Liver (tissue), 9 donors: ENCODE results near the gene SLC45A1. TPM values are rescaled to one million over a fixed set of nuclear protein-coding genes. Genes with fewer than 3 reads are reported as not detected.
"Not testable (repeated sequence)": the region's sequence is repeated elsewhere in the genome, so short reads cannot be mapped to it uniquely, and the experiment has no call there.

Source experiments
- DNase-seq: peaks from one replicate; pipeline ENCODE4 v3.0.0-alpha.2; 2017; ENCODE audit warnings: low spot score
- H3K27ac ChIP-seq, 2 donors: one replicate each; pipeline ENCODE4 v1.7.0; 2013; ENCODE audit warnings: inconsistent platforms in 2 of 2, low read length in 2 of 2, control low read depth in 1 of 2, low read depth in 1 of 2, mild to moderate bottlenecking in 1 of 2
- H3K27me3 ChIP-seq, 4 donors: one replicate each; pipeline versions ENCODE4 v1.6.1 to v1.7.0; 2013; ENCODE audit warnings: low read length in 3 of 4, inconsistent platforms in 1 of 4, mild to moderate bottlenecking in 1 of 4, moderate library complexity in 1 of 4; ENCODE audit not compliant: control insufficient read depth in 4 of 4, insufficient read depth in 4 of 4
- H3K36me3 ChIP-seq, 4 donors: one replicate each; pipeline versions ENCODE4 v1.6.1 to v1.7.0; 2013; ENCODE audit warnings: low read length in 3 of 4, mild to moderate bottlenecking in 3 of 4, low read depth in 1 of 4, moderate library complexity in 1 of 4; ENCODE audit not compliant: control insufficient read depth in 4 of 4, insufficient read depth in 3 of 4
- H3K4me1 ChIP-seq, 4 donors: one replicate each; pipeline versions ENCODE4 v1.6.1 to v1.7.0; 2013; ENCODE audit warnings: low read length in 3 of 4, mild to moderate bottlenecking in 3 of 4, moderate library complexity in 1 of 4; ENCODE audit not compliant: control insufficient read depth in 4 of 4, insufficient read depth in 4 of 4
- H3K4me3 ChIP-seq, 3 donors: one replicate each; pipeline versions ENCODE4 v1.6.1 to v1.7.0; 2013; ENCODE audit warnings: low read length in 3 of 3, control low read depth in 1 of 3, low read depth in 1 of 3, mild to moderate bottlenecking in 1 of 3
- H3K9ac ChIP-seq, 2 donors: one replicate each; pipeline ENCODE4 v1.7.0; 2013; ENCODE audit warnings: low read length in 2 of 2, mild to moderate bottlenecking in 2 of 2, moderate library complexity in 2 of 2, control low read depth in 1 of 2, low read depth in 1 of 2
- H3K9me3 ChIP-seq, 4 donors: one replicate each; pipeline versions ENCODE4 v1.6.1 to v1.7.0; 2013; ENCODE audit warnings: low read length in 3 of 4; ENCODE audit not compliant: control insufficient read depth in 4 of 4
- EGR1 ChIP-seq, 2 donors: IDR thresholded peaks; 2 replicates each; pipeline ENCODE4 v1.6.1; 2016 to 2018; ENCODE audit warnings: antibody characterized with exemption in 2 of 2, low read depth in 2 of 2
- FOXA1 ChIP-seq: IDR thresholded peaks from 2 replicates; pipeline ENCODE4 v1.6.1; 2016; ENCODE audit warnings: antibody characterized with exemption
- FOXA2 ChIP-seq: IDR thresholded peaks from 2 replicates; pipeline ENCODE4 v1.6.1; 2016; ENCODE audit warnings: antibody characterized with exemption
- GABPA ChIP-seq, 2 donors: IDR thresholded peaks in 1 of 2; conservative IDR thresholded peaks in 1 of 2; 2 replicates each; pipeline ENCODE4 v1.6.1; 2016; ENCODE audit warnings: antibody characterized with exemption in 2 of 2, mild to moderate bottlenecking in 1 of 2, moderate library complexity in 1 of 2
- HNF4A ChIP-seq, 2 donors: conservative IDR thresholded peaks; 2 replicates each; pipeline ENCODE4 v1.6.1; 2016; ENCODE audit warnings: antibody characterized with exemption in 2 of 2, mild to moderate bottlenecking in 2 of 2
- HNF4G ChIP-seq: IDR thresholded peaks from 2 replicates; pipeline ENCODE4 v1.6.1; 2016; ENCODE audit warnings: antibody characterized with exemption
- JUND ChIP-seq, 2 donors: IDR thresholded peaks; 2 replicates each; pipeline ENCODE4 v1.6.1; 2016; ENCODE audit warnings: antibody characterized with exemption in 2 of 2
- MAX ChIP-seq: IDR thresholded peaks from 2 replicates; pipeline ENCODE4 v1.6.1; 2016; ENCODE audit warnings: antibody characterized with exemption
- NR2F2 ChIP-seq: IDR thresholded peaks from 2 replicates; pipeline ENCODE4 v1.6.1; 2016; ENCODE audit warnings: antibody characterized with exemption
- RAD21 ChIP-seq, 2 donors: IDR thresholded peaks; 2 replicates each; pipeline ENCODE4 v1.6.1; 2016; ENCODE audit warnings: antibody characterized with exemption in 2 of 2, mild to moderate bottlenecking in 2 of 2
- RXRA ChIP-seq, 2 donors: IDR thresholded peaks; 2 replicates each; pipeline ENCODE4 v1.6.1; 2017 to 2018; ENCODE audit warnings: antibody characterized with exemption in 2 of 2, mild to moderate bottlenecking in 1 of 2
- SP1 ChIP-seq: IDR thresholded peaks from 2 replicates; pipeline ENCODE4 v1.6.1; 2018; ENCODE audit warnings: antibody characterized with exemption, mild to moderate bottlenecking
- TAF1 ChIP-seq: conservative IDR thresholded peaks from 2 replicates; pipeline ENCODE4 v1.6.1; 2016; ENCODE audit warnings: antibody characterized with exemption, mild to moderate bottlenecking
- YY1 ChIP-seq: IDR thresholded peaks from 2 replicates; pipeline ENCODE4 v1.6.1; 2016; ENCODE audit warnings: antibody characterized with exemption, mild to moderate bottlenecking
- WGBS: extraction: QIAGEN DNeasy Blood & Tissue Kit; methylation state at CpG from one replicate; pipeline ENCODE4 v1.1.7; 2013; 5-methylcytosine and 5-hydroxymethylcytosine counted together
- polyA plus RNA-seq, 2 donors: library from polyadenylated mRNA; stranded (reverse) in 1 of 2; unstranded in 1 of 2; fragments of 200-250 nt in 1 of 2; fragments of >200 nt in 1 of 2; fragmentation: Nextera tagmentation in 1 of 2; extraction: Ambion mirVana in 1 of 2; gene quantifications; one replicate each; pipeline versions ENCODE4 v1.2.1 to v1.2.3, GENCODE V29; 2013 to 2015
- total RNA-seq, 2 donors: library from RNA; depleted of rRNA; stranded (reverse); fragments of >200 nt; gene quantifications; one replicate each; pipeline ENCODE4 v1.2.3, GENCODE V29; 2014
- TF ChIP-seq, protein P1 (sequence below): IDR thresholded peaks from 2 replicates; pipeline ENCODE4 v1.6.1; 2016; ENCODE audit warnings: antibody characterized with exemption
- TF ChIP-seq, protein P2 (sequence below): IDR thresholded peaks from 2 replicates; pipeline ENCODE4 v1.6.1; 2016; ENCODE audit warnings: antibody characterized with exemption
- TF ChIP-seq, protein P3 (sequence below): IDR thresholded peaks from 2 replicates; pipeline ENCODE4 v1.6.1; 2016; ENCODE audit warnings: antibody characterized with exemption, mild to moderate bottlenecking
- donor health status: healthy.
- donor health status: healthy.
- donor health status: healthy.
- donor health status: healthy.
- donor health status: healthy.

The SLC45A1 gene
- total and polyA plus RNA-seq, 4 donors: 0.08 to 0.29 (median 0.14) TPM; not detected in 1

DNA sequence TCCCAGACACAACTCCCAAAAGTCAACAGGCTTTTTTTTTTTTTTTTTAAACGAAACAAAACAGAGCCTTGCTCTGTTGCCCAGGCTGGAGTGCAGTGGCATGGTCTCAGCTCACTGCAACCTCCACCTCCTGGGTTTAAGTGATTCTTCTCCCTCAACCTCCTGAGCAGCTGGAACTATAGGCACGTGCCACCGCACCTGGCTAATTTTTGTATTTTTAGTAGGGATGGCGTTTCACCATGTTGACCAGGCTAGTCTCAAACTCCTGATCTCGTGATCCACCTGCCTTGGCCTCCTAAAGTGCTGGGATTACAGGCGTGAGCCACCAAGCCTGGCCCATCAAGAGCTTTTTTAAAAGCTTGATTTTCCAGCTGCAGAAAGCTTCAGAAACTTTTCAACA is 62.4 kb downstream of the SLC45A1 start:
- H3K9ac ChIP-seq, H3K27ac ChIP-seq, DNase-seq, H3K36me3 ChIP-seq, H3K9me3 ChIP-seq, H3K4me3 ChIP-seq, H3K27me3 ChIP-seq: not testable (repeated sequence)
- WGBS: 86% methylated on average over 6 of the region's 6 CpGs
- H3K4me1 ChIP-seq: peaks cover 8 to 51% (median 40%) of the 10 kb centered on the region in 4 donors

GRCh38 chr1:8381618-8382017 is 63.7 kb downstream of the SLC45A1 start:
- H3K27me3 ChIP-seq: no peaks in the 10 kb centered on the region
- H3K4me3 ChIP-seq: no peak overlapping the region
- TF ChIP-seq EGR1 (IDR thresholded peaks at IDR 0.05; ENCODE audit: low read depth in 2 of 2) (no peak), RXRA (IDR thresholded peaks at IDR 0.05) (peak; percentile 65 to 74), NR2F2 (no peak), MAX (peak; percentile 77), SP1 (peak; percentile 40), YY1 (peak; percentile 47), HNF4G (no peak), RAD21 (IDR thresholded peaks at IDR 0.05) (peak in 1 of 2 donors; percentile 15), HNF4A (conservative IDR thresholded peaks at IDR 0.05) (peak; percentile 70 to 79), TAF1 (no peak), GABPA (IDR thresholded peaks at IDR 0.05 in 1 of 2, conservative IDR thresholded peaks at IDR 0.05 in 1 of 2) (no peak), JUND (IDR thresholded peaks at IDR 0.05) (peak; percentile 19 to 26), FOXA1 (no peak), FOXA2 (no peak)
- TF ChIP-seq, protein P1, sequence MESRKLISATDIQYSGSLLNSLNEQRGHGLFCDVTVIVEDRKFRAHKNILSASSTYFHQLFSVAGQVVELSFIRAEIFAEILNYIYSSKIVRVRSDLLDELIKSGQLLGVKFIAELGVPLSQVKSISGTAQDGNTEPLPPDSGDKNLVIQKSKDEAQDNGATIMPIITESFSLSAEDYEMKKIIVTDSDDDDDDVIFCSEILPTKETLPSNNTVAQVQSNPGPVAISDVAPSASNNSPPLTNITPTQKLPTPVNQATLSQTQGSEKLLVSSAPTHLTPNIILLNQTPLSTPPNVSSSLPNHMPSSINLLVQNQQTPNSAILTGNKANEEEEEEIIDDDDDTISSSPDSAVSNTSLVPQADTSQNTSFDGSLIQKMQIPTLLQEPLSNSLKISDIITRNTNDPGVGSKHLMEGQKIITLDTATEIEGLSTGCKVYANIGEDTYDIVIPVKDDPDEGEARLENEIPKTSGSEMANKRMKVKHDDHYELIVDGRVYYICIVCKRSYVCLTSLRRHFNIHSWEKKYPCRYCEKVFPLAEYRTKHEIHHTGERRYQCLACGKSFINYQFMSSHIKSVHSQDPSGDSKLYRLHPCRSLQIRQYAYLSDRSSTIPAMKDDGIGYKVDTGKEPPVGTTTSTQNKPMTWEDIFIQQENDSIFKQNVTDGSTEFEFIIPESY: no peak
- TF ChIP-seq, protein P2, sequence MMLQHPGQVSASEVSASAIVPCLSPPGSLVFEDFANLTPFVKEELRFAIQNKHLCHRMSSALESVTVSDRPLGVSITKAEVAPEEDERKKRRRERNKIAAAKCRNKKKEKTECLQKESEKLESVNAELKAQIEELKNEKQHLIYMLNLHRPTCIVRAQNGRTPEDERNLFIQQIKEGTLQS: peak; percentile 84
- TF ChIP-seq, protein P3, sequence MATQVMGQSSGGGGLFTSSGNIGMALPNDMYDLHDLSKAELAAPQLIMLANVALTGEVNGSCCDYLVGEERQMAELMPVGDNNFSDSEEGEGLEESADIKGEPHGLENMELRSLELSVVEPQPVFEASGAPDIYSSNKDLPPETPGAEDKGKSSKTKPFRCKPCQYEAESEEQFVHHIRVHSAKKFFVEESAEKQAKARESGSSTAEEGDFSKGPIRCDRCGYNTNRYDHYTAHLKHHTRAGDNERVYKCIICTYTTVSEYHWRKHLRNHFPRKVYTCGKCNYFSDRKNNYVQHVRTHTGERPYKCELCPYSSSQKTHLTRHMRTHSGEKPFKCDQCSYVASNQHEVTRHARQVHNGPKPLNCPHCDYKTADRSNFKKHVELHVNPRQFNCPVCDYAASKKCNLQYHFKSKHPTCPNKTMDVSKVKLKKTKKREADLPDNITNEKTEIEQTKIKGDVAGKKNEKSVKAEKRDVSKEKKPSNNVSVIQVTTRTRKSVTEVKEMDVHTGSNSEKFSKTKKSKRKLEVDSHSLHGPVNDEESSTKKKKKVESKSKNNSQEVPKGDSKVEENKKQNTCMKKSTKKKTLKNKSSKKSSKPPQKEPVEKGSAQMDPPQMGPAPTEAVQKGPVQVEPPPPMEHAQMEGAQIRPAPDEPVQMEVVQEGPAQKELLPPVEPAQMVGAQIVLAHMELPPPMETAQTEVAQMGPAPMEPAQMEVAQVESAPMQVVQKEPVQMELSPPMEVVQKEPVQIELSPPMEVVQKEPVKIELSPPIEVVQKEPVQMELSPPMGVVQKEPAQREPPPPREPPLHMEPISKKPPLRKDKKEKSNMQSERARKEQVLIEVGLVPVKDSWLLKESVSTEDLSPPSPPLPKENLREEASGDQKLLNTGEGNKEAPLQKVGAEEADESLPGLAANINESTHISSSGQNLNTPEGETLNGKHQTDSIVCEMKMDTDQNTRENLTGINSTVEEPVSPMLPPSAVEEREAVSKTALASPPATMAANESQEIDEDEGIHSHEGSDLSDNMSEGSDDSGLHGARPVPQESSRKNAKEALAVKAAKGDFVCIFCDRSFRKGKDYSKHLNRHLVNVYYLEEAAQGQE: no peak
- 54% methylated on average over 8 of the region's 8 CpGs for WGBS
- H3K9me3 ChIP-seq: no peaks in the 10 kb centered on the region
- no peak overlapping the region for H3K9ac ChIP-seq
- H3K27ac ChIP-seq: peak overlapping the region; percentile 46 to 83
- DNase-seq: no peak
- peaks cover 0 to 3% (median under 1%) of the 10 kb centered on the region in 4 donors for H3K36me3 ChIP-seq
- peaks cover 8 to 54% (median 40%) of the 10 kb centered on the region in 4 donors for H3K4me1 ChIP-seq
